Mucosa of gallbladder (tissue), 1 donor: ENCODE results near the gene MSI2. TPM values are rescaled to one million over a fixed set of nuclear protein-coding genes. Genes with fewer than 3 reads are reported as not detected.
A peak's percentile ranks its signal among the peaks of the same experiment; 100 is the strongest.

Experiments used
- DNase-seq: peaks from one replicate; pipeline ENCODE4 v3.0.0-alpha.2; 2020; ENCODE audit warnings: low spot score
- total RNA-seq: library from RNA; stranded (reverse); gene quantifications from one replicate; pipeline ENCODE4 v1.2.1, GENCODE V29; 2021
- donor health status: DM: no; HTN: no; CAD: no.

The MSI2 gene
- total RNA-seq, 1 donor from 2014 or later = 133 TPM

DNA sequence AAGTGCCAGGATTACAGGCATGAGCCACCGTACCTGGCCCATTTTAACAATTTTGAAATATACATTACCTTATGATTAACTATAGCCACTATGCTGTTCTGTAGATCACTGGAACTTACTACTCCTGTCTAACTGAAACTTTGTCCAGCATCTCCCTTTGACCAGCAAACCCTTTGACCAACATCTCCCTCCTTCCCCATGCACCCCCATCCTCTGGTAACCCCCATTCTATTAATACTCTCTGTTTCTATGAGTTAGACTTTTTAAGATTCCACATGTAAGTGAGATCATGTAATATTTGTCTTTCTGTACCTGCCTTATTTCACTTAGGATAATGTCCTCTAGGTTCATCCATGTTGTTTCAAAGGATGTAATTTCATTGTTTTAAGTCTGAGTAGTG lies 178.0 kb downstream of the MSI2 start:
- DNase-seq = no peak

DNA sequence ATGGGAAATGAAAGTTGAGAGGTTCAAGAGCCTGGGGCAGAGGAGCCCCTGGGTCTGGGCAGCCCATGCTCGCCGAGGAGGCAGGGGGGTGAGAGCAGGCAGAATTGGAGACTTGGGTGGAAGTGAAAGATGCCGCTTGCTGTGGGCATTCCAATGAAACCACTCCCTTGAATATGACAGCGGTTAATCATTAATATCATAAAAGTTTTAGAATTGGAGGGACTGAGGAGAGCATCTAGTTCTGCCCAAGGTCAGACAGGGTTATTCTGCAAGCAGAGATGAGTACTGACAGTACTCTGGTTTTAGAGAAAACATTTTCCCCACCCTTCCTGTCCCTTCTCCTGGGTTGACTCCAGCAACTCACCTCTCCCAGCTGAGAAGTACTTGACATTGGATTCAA lies 180.2 kb downstream of the MSI2 start:
- no peak for DNase-seq

DNA sequence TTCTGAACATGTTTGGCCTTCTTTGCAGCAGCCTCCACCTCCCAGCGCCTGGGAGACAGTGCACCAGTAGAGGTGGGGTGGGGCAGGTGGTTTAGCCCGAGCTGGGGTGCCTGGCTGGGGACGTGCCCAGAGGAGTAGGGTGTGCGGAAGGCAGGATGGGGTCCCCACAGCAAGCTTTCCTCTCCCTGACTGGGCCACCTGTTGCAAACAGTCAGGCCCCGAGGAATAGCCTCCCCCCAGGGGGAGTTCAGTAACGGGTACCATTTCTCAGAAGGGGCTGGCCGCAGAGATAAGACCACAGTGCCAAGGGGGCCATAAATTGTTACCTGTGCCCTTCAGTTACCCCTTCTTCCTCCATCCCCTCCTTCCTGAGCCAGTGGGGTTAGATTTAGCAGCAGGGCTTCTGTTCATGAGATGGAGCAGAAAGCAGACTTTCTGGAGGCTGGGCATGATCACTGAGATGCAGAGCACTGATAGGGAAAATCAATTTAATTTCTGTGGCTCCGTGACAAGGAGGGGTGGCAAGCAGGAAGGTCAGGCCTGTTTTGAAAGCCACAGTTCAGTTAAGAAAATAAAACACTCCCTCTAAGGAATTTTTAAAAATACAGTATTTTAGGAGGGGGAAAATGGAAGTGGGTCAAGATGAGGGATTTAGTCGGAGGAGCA lies 181.9 kb downstream of the MSI2 start:
- no peak for DNase-seq

DNA sequence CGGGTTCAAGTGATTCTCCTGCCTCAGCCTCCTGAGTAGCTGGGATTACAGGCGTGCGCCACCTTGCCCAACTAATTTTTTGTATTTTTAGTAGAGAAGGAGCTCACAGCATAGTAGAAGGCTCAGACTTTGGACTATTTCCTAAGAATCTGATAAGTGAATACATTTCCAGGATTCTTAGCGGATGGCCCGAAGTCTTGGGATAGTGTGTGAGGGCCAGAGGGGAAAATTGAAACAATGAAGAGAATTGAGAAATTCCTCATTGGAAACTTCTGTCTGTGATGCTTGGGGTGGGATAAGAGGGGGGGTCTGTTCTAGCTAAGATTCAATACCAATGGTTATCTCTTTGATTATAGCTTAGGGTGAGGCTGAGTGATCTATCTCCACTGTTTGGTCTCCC lies 183.3 kb downstream of the MSI2 start:
- DNase-seq = no peak

DNA sequence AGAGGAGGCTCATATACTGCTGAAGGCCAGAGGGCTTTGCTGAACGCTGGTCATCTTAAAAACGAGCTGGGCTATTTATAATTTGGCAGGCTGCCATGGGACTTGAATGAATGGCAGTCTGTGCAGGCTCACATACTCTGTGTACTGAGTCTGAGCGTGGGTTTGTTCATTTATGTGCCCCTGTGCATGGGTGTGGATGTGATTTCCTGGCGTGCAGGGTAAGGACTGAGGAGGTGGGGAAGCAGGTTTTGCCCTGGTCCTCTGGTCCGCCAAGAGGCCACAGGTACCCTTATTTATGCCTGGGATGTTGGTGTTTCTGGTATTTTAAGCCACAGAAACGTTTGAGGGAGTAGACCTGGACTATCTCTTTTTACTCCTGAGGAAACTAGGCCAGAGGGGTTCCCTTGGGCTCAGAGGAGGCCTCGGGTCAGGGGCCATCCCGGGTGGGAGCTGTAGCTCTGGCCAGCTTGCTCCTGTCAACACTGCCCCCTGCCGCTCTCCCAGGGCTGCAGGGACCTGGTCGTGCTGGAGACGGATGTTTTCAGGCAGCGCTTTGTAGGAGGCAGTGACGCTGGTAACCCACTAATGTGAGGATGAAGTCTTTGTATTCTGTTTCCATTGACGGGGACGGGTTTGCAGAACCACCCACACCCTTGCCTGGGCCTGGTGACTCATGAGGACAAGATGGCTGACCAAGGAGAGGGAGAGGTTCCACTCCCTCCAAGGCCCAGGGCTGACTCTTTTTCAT lies 184.4 kb downstream of the MSI2 start:
- peak; percentile 76 for DNase-seq

DNA sequence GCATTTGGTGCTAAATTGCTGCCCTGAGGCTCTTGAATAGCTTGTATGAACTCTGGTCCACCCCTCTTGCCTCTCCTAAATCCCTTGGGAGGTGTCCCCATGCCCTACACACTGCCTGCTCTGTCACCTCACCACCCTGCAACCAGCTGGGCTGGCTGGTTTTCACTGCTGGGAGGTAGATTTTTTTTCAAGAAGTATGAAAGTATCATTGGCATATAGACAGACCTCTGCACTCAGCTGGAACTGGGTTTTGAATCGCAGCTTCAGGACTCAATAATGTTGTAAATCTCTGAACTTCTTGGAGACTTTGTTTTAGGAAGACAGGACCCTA lies 184.9 kb downstream of the MSI2 start:
- no peak for DNase-seq

DNA sequence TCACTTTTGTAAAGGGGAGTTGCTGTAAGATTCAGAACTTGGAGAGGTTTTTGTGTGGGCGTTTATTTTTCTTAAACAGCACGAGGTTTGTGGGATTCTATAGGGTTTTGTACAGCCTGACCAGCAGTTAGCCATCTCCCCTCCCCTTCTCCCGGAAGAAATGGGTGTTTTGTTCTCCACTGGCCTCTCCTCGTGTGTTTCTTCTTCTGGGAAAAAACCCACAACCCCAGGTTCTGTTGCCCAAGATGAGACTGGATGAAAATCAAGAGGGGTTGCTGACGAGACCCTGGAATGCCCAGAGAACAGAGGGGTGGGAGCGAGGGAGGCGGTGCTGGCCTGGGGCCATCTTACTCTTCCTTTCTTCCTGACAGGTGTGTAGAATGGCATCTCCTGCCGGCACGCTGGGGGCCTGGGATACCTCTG lies 186.1 kb downstream of the MSI2 start:
- DNase-seq = no peak

DNA sequence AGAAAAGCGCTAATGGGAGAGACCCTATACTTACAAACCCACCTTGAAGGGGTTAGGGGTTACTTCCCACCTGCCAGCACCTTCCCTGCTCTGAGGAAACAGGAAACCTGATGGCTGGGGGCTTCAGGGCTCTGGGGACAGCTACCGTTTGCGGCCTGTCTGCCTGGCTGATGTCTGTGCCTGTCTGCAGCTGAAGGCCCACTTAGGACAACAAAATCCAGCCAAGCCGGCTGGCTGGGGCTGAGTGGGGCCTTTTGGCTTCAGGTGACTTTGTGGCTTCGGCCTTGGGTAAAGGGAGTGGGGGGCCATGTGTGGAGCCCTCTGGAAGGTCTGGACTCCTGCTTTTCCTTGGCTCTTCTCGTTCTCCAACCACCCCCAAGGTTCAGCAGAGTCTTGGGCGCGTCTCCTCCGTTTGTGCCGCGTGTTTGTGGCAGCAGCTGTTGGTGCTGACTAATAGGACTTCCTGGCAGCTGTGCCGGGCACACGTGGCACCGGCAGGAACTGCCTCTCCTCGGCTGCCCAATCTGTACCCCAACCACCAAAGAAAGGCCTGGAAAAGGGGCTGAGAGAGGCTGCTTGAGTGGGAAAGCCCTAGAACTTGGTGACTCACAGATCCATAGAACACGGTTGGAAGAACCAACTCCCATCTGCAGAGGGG lies 186.7 kb downstream of the MSI2 start:
- DNase-seq = peak; percentile 51

DNA sequence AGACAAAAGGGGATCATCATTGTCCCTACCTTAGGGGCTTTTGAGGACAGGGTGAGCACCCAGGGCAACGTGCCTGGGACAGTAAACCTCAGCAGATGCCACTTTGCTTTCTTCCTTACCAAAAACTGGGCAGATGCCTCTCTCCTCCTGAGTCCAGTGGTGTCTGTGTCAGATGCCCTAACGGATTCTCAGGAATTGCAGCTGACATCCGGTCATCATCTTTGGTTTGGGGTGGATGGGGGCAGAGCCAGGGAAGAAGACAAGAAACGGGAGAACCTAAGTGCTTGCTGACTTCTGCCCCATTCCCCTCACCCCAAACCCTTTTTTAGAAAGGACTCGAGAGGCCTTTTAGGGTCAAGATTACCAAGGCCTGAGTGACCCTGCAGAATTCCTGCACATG lies 187.5 kb downstream of the MSI2 start:
- DNase-seq = no peak

DNA sequence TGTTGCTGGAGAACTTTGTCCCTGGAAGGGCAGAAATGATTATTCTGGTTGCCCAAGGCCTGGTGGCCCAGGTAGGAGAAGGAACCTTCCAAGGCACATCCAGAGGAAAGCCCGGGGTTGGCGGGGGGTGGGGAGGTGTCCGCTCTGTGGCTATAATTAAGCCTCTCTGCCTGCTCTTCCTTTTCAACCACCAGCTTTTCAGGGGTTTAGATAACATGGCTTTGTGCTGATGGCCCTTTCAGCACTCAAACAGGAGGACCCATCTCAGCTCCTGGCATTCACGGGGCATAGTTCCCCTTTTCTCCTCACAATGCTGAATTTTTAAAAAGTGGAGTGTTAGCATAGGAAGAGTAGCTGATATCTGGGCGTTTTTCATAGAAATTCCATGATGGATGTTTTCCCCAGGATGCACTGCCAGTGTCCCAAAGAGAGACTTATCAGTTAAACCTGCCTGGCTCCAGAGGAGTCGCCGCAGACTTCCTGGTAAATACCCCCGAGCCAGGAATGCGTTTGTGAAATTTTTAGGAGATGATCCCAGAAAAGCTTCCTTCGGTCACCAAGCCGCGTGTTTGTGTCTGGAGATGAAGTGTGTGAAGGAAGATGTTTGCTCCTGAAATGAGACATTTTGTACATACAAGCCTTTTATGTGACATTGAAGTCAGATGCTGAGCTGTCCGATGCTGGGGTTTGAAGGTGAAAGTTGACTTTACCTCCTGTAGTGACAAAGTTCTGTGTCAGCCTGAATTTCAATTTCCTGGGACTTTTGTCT lies 188.5 kb downstream of the MSI2 start:
- DNase-seq = no peak

DNA sequence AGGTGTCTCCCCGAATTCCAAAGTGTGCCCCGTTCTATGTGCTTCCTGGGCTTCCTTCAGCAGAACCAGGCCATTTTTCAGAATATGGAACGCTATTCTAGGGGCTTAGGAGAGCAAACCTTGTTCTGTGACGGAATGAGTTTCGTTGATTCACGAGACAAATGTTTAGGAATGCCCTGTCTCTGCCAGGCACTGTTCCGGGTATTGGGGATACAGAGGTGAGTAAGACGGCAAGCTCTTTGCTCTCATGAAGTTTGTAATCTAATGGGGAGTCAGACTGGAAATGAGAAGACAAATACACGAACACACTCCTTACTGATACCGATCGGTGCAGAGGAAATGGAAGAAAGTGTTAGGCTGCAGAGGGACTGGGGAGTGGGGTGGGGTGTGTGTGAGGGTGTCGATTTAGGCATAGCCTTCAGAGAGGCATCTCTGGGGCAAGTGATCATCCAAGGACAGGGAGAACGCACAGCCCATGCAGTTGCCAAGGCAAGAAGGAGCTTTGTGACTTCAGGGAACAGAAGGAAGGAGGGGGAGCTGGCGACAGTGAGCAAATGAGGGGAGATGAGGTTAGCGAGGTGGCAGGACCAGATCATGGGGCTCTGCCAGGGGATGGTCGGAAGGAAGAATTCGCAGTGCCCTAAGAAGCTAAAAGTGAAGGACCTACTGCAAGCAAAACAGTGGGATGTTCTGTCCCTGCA lies 189.6 kb downstream of the MSI2 start:
- no peak for DNase-seq

DNA sequence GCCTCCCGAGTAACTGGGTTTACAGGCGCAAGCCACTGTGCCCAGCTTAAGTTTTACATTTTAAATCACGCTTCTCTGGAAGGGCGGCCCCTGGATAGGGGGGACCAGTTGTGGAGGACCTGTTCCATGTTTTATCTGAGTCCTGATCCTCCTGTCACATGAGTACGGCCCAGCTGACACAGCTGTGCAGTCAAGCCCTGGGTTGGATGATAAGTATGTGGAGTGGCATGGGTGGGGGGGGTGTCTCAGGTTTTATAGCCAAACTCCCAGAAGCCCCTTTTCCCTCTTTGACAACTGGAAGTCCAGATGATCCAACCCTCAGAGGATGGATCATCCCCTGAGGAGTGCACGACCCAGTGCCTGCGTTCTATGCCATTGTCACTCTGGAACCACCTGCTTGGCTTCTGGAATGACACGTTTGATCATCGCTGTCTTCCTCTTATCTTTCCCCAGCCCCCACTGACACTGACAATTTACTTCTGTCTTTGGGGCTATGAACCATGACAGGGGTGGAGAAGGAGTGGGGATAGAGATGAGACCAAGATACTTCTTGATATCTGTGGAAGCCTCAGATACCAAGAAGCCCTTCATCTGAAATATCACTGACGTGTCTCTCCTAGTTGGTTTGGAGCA lies 191.2 kb downstream of the MSI2 start:
- no peak for DNase-seq

DNA sequence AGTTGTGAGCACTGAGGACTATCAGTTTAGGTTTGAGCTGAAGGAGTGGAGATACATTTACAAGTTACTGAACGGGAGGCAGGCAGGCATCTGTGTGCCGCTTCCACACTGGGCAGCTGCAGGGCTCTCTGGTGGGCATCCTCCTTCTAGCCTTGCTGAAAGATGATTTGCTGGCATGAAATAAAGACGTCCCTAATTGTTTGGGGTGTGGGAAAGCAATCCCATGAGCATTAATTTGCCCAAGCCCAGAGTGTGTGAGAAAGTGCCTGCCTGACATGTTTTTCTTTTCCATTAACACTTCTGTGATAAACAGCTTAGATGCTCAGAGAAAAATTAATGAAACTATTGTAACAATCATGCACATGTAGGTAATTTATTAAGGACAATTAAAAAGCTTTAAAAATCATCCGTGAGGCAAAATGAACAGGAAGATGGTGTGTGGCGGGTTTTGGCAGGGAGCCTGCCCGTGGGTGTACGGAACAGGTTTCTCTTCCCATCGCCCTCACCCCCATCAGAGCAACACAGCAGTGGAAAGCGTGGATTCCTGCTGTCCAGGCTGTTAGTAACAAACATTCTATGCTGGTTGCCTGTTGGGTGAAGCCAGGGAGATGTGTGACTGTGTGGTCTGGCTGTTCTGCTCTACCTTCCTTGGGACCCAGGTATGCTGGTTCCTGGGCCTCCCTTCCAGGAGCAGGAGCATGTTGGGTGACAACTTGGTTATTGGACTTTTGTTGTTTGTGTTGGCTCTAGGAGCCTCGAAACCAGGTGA lies 191.9 kb downstream of the MSI2 start:
- DNase-seq = no peak

DNA sequence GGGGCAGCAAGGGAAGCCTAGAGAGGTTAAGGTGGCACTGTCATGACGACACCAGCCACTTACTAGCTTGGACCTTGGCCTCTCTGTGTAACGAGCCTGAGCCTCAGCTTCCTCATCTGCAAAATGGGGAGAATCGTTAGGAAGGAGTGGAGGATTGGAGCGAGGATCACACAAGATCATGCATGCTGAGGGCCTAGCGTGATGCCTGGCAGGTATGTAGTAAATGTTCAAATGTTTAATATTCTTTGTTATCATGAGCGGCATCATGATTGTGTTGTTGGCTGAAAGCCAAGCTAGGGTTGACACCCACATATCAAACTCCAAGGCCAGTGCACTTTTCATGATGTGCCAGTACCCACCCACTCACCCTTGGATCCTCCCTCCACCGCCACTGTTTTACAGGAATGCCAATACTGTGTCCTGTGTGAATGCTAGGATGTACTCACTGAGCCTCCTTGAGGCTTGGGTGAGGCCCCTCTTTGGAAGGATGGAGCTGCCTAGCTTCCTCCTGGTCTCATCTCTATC lies 192.5 kb downstream of the MSI2 start:
- DNase-seq = no peak

DNA sequence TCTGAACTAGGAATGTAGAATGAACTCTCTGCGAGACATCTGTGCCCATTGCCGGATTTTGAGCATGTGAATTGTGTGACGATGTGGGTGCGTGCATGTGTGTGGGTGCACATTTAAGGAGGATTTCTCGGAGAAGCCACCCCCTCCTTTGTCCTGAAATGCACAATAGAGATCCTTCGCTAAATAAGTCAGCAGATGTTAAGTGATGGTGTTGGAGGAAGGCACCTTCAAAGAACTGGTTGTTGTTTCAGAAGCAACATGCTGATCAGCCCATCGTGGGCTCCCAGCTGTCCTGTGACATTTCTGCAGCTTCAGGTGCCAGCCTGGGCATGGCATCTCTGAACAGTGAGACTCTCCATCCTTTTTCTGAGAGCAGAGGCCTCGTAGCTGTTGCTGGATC lies 194.9 kb downstream of the MSI2 start:
- no peak for DNase-seq

DNA sequence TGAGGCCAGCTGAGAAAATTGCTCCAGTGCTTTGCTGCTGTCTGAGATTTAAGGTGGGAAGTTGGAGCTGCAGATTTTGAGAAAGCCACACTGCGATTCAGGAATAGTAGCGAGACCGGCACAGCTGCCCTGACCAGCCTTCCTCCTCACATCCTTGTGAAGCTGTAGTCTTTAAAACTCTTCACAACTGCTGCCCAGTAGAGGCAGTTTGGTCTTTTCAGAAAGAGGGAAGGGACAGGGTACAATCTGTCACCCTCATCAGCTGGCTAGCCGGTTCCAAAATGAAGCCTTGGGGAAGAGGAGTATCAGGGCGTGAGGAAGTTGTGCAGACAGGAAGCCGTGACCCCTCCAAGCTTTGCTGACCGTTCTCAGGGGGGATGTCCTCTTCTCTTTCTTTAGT lies 195.3 kb downstream of the MSI2 start:
- no peak for DNase-seq

DNA sequence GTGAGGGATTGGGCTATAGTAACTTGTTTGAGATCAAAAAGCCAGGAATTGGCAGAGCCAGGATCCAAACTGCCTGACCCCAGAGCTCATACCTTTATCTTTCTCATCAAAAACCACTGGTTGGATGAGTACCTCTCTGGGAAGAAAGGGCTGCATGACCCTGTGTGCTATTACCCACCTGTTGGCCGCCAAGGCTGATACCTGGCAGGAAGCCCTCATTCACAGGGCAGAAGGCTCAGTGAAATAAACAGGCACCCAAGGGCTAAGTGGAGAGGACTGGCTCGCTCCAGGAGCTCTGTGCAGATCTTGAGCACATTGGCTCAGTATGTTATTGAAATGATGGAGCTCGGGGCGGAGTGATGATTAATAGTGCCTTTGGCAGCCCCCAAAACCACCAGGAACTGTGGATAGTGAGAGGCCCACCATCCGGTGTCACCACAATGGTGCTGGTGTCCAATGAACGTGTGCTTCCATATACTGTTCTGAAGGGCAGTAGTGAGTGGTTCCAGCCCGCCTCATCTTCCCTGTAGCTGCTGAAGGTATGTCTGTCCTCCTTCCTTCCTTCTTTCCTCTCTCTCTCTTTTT lies 197.6 kb downstream of the MSI2 start:
- no peak for DNase-seq

DNA sequence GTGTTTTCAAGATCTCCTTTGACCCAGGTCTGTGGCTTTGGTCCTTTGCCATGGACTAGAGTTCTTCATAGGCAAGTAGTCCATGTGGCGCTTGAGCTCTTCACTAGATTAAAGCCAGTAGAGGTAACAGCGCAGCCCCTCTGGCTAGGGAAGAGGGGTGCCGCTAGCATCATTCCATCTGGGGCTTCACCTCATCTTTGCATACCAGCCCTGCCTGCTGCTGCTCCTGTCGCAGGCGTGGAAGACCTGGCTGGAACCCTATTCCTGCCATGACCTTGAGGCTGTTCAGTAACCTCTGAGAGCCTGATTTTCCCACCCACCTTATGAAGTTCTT lies 198.4 kb downstream of the MSI2 start:
- no peak for DNase-seq

DNA sequence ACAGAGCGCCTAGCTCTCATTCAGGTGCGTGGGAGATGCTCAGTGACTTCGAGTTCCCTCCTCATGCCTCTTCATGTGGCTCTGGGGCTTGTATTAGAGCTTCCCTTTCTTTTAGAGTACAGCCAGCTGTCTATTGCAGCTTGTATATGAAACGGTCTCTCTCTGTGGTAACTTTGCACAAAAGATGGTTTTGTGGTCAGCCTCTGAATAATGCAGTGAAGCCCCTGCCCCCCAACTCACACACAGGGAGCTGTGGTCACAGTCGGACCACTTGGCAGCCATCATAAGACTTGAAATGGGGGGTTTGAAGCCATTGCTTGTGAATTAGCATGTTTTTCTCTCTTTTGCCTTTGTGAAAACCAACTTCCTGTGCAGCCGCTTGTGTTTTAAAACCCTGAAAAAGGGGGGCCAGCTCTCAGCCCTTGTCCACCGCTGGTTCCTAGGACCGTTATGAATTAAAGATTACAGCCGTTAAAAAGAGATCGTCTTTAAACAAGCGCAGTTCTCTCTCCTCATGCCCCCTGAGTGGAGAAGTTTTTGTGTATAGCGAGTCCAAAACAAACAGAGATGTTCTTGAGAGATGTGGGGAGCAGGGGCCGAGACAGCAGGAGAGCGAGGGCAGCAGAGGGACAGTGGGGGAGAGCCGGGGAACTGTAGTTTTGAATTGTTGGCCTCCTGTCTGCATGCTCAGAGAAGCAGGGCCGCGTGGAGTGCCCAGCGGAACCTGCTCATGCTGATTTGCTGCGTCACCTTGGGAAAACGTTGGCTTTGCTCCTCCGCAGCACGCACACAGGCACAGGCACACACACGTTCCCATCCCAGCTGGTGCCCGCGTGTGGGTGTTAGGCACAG lies 199.0 kb downstream of the MSI2 start:
- DNase-seq = no peak
